WTC11 (cell line): ENCODE measurements around the gene GLUL.

ENCODE experiments used
- ARID4B ChIP-seq: sonication (generic); formaldehyde crosslinking; IDR thresholded peaks from 2 replicates; pipeline ENCODE4 v1.8.0; 2023; ENCODE audit warnings: missing genetic modification reagents, mild to moderate bottlenecking, borderline replicate concordance
- CTCF ChIP-seq: fragments of 200-600 bp; IDR thresholded peaks from 2 replicates; pipeline ENCODE4 v1.8.0; 2022; ENCODE audit warnings: antibody characterized with exemption
- E2F1 ChIP-seq: sonication (generic); formaldehyde crosslinking; IDR thresholded peaks from 2 replicates; pipeline ENCODE4 v1.8.0; 2022; ENCODE audit warnings: mild to moderate bottlenecking, missing genetic modification reagents
- E2F5 ChIP-seq: sonication (generic); formaldehyde crosslinking; IDR thresholded peaks from 2 replicates; pipeline ENCODE4 v1.8.1; 2022; ENCODE audit warnings: mild to moderate bottlenecking, moderate library complexity, missing genetic modification reagents
- ESRRA ChIP-seq: sonication (generic); formaldehyde crosslinking; IDR thresholded peaks from 2 replicates; pipeline ENCODE4 v1.8.1; 2022; ENCODE audit warnings: mild to moderate bottlenecking, missing genetic modification reagents, borderline replicate concordance
- HMGXB4 ChIP-seq: sonication (generic); formaldehyde crosslinking; IDR thresholded peaks from 2 replicates; pipeline ENCODE4 v1.8.1; 2023; ENCODE audit warnings: mild to moderate bottlenecking, moderate library complexity, missing genetic modification reagents
- MXD4 ChIP-seq: fragments of 250-450 bp; sonication (Bioruptor Pico); IDR thresholded peaks from 2 replicates; pipeline ENCODE4 v1.8.0; 2021; ENCODE audit warnings: mild to moderate bottlenecking, moderate library complexity, borderline replicate concordance
- NR1H2 ChIP-seq: sonication (generic); formaldehyde crosslinking; IDR thresholded peaks from 2 replicates; pipeline ENCODE4 v1.9.0; 2021; ENCODE audit warnings: mild to moderate bottlenecking, moderate library complexity, missing genetic modification reagents
- NR2C2 ChIP-seq: sonication (generic); formaldehyde crosslinking; IDR thresholded peaks from 2 replicates; pipeline ENCODE4 v1.8.0; 2022; ENCODE audit warnings: mild to moderate bottlenecking, missing genetic modification reagents
- PRDM15 ChIP-seq: sonication (generic); formaldehyde crosslinking; IDR thresholded peaks from 2 replicates; pipeline ENCODE4 v1.8.0; 2022; ENCODE audit warnings: missing genetic modification reagents
- ZMAT4 ChIP-seq: fragments of 250-450 bp; sonication (Bioruptor Pico); IDR thresholded peaks from 2 replicates; pipeline ENCODE4 v1.9.0; 2021; ENCODE audit warnings: mild to moderate bottlenecking
- ZNF423 ChIP-seq: fragments of 250-450 bp; sonication (Bioruptor Pico); IDR thresholded peaks from 2 replicates; pipeline ENCODE4 v2.1.2; 2022; ENCODE audit warnings: mild to moderate bottlenecking, moderate library complexity

- TF ChIP-seq ZNF423 (CRISPR knock-in tag) = no peak
- no peak for TF ChIP-seq ARID4B (CRISPR knock-in tag)
- no peak for TF ChIP-seq CTCF
- no peak for TF ChIP-seq E2F1
- TF ChIP-seq PRDM15 (CRISPR knock-in tag) = no peak
- no peak for TF ChIP-seq ESRRA (CRISPR knock-in tag)
- no peak for TF ChIP-seq ZMAT4
- TF ChIP-seq MXD4 (CRISPR knock-in tag) = no peak
- TF ChIP-seq NR1H2 (CRISPR knock-in tag) = no peak
- TF ChIP-seq NR2C2 (CRISPR knock-in tag) = no peak
- TF ChIP-seq HMGXB4 = no peak
- no peak for TF ChIP-seq E2F5
Observed at GRCh38 chr1:182340233-182341058, 51.1 kb downstream of the GLUL start.
